NCI-H748 treated with DMSO at 0.1 percent for 48 hours (cell line): Measurements from ENCODE around the gene AVPR2.

Experiments
- DNase-seq: peaks from one replicate; lab custom pipeline; 2025; lab: John Stamatoyannopoulos, UW

AVPR2 gene

DNA sequence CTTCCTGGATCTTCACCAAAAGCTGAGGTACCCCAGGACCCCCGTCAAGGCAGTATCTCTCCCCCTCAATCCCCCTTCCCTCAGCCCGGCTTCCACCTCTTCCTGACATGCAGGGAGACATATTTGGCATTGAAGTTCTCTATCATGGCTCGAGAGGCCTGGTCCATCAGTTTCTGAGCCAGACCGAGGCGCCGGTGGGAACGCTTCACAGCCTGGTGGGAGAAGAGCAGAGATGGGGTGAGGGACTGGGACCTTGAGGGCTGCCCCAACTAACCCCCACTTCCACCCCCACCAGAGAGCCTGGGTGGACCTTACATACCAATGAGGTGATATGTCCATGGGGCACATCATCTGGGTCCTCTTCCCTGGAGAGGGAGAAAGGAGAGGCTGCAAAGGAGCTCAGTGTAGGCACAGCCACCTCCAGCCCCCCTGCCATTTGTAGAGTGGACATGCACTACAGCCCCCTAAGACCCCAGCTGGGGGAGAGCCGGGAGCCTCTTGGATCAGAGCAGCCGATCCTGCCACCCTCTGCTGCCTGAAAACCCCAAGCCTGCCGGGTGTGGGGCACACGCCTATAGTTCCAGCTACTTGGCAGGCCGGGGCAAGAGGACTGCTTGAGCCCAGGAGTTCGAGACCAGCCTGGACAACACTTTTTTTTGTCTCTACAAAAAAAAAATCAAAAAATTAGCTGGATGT lies 27.9 kb downstream of the AVPR2 start:
- DNase-seq, result no peak

DNA sequence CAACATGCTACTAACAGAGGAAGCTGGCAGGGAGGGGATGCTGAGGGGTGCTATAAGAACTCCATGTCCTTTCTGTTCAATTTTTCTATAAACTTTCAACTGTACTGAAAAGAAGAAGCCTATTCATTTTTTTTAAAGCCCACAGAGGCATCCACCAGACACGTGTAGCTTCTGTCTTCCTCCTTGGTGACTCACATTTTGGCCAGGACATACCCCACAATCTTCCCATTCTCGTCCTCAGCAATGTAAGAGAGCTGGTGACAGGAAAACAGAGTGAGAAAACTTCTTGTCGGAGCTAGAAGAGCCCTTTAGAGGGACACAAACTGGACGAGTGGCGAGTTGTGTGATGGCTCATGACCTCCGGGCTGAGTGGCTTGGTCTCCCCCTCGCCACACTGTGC lies 29.3 kb downstream of the AVPR2 start:
- DNase-seq, result no peak

DNA sequence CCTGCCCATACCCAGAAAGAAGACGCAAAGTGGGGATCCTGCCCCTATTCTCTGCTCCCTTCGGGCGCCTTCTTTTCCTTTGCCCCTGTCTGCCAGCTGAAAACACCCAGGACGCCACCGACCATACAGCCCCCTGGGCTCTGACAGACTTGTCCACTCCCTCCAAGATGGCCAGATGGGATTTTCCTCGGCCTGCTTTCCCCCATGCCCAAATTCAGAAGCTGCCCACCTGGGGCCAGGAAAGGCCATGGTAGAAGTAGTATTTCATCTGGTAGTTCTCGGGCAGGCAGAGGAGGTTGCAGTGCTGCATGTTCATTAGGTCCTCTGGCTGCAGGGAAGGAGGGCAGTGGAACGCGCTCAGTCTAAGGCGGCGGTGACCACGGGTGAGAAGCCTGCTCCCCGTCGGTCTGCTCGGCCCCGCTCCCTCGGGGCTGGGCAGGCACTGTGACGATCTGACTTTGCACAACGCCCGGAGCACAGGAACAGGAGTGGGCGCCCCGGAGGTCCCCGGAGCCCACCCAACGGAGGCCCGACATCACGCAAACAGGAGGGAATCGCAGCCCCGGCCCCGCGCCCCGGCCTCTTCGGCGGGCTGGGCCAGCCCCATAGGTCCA lies 29.8 kb downstream of the AVPR2 start:
- no peak for DNase-seq

DNA sequence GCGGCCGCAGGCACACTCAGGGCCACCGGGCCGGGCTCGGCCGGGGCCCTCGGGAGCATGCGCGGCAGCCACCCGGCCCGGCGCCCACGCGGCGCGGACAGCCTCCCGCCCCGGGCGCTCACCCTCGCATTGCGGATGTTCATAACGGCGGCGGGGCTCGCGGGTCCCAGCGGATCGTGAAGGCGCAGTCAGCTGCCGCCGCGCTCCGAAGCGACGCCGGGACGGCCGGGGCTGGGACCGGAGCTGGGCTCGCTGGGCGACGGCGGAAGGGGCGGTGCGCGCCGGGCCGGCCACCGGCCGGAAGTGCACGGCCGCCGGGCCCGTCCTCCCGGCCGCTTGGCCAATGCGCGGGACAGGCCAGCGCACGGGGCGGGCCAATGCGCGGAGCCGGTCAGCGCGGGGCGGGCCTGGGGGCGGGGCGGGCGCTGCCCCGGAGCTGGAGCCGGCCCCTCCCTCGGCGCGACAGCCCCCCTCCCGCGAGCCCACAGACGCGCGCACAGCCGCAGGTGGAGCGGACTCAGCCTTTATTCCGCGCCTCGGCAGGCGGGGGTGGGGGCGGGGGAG lies 30.4 kb downstream of the AVPR2 start, which contains the start of gene NAA10:
Gene NAA10 (minus strand): TSS at position 276 of the 564 bp plus-strand sequence. CDS start 133 bp downstream, at position 143.
- DNase-seq, result peak; percentile 29

DNA sequence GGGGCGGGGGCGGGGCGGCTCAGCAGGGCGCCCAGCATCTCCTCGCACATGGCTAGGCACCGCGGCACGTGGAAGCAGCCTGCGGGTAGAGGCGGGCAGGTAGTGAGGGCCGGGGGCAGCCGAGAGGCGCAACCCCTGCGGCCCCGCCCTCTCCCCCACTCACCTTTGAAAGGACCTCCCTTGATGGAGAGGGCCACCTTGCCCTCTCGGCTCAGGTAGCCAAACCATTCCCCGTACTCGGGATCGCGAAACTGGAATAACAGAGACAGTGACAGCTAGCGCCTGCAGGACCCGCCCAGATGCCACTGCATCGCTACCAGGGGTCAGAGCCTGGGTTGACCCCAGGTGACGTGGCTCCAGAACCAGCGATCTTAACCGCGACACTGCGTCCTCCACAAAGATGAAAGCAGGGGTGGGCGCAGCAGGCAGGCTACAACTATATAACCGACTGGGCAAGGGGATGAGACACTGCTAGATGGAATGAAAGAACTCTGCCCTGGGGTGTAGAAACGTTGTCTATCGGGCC lies 30.9 kb downstream of the AVPR2 start:
- no peak for DNase-seq

DNA sequence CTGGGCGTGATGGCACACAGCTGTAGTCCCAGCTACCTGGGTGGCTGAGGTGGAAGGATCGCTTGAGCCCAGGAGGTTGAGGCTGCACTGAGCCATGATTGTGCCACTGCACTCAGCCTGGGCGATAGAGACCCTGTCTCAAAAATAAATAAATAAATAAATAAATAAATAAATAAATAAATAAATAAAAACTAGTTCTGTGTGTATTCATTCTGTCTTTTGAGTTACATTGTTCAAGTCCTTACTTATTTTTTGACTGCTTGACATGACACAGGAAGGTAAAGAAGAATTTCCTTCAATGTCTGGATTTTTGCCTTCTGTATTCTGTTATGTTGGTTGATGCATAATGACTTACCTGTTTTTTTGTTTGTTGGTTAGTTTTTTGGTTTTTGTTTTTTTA lies 32.6 kb downstream of the AVPR2 start:
- DNase-seq, result no peak

DNA sequence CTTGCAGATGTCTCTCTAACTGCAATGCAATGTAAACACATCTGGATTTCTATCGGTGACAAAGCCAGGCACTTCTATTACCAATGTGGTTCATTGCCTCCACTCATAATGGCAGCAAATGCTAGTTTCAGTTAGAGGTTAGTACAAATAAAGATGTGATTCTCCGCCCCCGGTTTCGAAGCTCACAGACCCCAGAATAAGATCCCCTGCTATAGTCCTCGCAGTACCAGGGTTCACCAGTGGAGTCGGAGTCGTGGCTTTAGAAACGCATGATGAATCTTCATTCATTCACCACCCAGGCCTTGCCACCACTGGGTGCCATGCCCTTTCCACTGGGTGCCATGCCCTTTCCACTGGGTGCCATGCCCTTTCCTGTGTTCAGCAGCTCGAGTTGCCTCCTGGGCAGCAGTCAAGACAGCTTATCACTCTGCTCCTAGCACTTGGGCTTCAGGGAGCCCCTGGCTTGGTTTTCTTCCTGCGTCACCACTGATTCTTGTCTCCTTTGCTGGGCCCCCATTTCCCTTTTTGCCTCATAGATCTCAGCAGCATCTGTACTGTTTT lies 33.8 kb downstream of the AVPR2 start:
- no peak for DNase-seq

DNA sequence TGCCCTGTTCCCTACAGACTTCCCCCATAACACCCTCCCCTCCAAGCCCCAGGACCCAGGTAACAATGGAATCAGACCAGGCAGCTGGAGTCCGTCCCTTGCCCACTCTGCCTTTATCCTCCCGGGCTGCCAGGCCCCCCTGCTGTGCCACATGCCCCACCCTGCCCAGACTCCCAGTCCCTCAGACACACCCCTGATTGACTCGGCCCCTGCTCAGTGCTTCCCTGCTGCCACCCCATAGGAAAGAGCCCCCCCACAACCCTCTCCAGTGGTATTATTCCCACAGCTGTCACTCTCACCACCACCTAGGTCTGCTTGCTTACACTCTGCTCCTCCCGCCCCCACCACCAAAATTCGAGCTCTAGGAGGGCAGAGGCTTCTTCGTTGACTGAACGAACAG lies 35.1 kb downstream of the AVPR2 start:
- DNase-seq, result no peak

DNA sequence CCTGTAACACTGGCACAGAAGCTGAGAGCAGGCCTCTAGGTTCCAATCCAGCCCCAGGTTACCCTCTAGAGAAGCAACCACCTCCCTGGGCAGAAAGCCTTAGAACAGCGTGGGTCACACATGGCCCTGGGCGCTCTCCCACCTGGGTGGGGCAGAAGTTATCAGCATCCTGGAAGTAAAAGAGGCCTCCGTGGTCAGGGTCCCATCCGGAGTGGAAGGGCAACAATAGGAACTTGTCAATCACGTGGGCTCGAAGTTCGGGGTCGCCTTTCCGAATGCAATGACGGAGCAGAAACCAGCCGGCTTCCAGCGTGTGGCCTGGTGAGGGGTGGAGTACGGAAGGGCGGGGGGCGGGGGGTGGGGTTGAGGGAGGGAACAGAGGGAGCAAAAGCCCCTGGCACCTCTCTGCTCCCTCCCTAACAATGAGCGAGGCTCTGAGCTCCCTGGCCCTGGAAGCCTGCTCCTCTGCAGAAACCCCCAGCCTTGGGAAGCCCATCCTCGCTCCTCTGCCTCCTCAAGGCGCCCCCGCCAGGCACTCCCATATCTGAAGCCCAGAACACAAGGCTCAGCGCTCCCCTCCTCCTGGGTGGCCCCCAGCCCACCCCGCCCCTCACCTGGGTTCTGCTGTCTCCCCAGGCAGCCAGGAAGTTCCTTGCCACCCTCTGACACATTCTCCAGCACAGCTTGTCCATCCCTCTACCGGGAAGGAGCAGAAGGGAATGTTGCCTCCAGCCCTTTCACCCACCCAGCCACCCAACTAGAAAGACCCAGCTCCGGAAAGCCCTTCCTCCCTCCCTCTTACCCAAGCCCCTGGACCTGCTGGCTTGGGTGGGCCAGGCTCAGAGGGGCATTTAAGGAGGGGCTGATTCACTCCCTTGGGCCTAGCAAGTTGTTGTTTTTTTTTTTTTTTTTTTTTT lies 37.1 kb downstream of the AVPR2 start:
- DNase-seq, result no peak

DNA sequence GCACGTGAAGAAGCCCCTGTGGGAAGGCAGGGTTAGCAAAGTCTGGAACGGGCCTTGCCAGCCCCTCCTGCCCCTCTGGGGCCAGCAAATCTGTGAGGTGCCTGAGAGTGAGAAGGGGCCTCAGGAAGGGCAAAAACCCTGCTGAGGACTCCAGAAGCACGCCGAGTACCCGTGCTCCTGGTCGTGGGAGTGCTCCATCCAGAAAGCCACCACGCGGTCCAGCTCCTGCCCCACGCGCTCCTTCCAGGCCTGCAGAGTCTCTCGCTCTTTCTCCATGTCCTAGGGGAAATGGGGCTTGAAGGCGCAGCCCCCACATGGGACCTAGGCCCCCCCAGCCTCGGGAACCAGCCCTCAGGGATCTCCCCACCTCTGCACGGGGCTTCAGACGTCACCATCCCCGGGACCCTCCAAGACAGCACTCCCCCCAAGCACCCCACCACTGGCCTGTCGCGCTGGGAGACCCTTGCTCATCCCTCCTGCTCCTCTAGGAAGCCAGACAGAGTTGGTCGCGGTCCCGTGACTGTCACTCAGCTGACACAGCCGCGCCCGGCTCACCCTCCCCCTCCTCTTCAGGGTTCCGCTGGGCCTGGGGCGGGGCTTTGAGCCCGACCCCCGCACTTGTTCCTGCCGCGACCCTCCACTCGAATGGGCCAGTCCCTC lies 39.8 kb downstream of the AVPR2 start, which contains the start of gene RENBP:
Gene RENBP (minus strand): TSS at position 504 of the 660 bp plus-strand sequence. CDS start 33 bp downstream, at position 471.
- no peak for DNase-seq

DNA sequence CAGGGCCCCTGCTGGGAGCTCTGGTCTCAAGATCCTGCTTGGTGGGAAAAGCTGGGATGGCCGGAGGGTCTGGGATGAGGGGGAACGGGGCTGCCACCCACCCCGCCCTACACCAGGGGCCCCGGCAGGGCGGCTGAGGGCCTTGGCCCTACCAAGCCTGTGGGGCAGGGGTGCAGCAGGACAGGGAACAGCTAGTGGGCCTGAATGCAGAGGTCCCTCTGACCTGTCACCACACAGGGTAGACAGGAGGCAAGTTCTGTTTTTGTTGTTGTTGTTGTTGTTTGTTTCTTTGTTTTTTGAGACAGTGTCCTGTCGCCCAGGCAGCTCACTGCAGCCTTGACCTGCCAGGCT lies 40.3 kb downstream of the AVPR2 start:
- DNase-seq, result no peak

DNA sequence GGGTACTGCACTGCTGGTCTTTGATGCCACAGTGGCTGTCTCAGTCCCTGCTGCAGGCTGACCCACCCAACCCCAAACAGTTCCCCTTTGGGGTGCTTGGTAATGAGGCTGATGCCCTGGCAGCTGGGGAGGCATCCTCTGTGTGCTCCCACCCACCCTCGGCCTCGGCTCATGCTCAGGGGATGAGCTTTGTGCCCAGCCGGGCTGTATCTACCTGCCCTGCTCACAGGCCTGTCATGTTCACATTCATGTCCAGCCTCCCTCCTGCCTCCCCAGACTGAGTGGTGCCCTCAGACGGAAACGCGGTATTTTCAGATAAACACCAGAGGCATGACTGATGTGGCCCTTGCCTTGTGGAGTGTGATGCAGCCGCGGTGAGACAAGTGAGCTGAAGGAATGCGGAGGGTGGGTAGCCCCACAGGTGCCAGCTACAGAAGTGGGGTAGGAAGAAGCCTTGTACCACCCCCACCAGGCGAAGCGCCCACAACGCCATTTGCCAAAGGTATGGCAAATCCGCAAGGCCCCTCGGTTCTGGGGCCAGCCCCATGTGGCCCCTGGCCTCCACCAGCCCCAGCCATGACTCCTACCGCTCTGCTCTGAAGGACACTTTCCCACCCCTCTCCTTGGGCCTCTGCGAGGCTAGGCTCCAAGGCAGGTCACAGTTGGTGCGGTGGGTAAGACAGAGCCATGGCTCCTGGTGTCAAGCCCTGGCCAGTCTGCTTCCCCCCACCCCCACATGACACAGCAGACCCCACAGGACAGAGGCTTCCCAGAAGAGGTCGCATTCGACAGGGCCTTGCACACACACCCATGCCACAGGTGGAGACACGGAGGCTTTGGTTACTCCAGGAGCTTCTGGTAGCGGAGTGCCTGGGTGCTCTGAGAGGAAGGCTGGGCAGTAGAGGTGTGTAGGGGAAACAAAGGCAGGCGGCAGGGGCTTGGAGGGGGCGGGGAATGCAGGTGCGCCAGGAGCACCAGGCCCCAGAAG lies 41.8 kb downstream of the AVPR2 start:
- no peak for DNase-seq

DNA sequence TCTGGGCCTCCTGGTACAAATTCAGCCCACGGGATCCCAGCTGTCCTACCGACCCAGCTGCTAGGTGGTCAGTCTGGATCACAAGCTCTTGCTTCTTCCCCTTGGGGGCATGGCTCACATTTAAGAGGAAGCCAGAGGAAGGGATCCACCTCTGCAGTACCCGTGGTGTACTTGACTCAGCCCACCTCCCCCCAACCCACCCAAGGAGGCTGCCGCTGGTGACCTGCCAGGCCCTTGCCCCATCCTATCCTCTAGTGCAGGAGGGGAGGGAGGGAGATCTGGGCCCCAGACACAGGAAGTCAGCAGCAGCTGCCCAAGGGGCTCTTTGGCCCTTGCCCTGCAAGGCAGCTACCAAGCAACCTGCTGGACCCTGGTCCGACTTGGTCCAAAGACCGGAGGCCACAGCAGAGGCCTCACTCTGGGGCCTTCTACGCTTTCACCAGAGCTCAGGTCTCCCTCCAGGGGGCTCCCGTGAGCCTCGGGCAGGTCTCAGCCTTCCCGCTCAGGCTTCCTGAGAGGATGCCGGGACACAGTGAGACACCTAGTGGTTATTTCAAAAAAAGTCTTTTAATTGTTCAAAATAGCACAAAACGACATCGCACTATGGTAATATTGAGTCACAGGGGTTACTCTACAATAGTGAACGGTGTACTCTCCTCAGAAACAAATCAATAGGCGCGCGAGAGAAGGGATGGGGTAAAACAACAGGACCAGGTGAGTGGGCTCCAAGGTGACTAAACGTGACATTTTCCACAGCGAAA lies 42.7 kb downstream of the AVPR2 start:
- peak; percentile 44 for DNase-seq

DNA sequence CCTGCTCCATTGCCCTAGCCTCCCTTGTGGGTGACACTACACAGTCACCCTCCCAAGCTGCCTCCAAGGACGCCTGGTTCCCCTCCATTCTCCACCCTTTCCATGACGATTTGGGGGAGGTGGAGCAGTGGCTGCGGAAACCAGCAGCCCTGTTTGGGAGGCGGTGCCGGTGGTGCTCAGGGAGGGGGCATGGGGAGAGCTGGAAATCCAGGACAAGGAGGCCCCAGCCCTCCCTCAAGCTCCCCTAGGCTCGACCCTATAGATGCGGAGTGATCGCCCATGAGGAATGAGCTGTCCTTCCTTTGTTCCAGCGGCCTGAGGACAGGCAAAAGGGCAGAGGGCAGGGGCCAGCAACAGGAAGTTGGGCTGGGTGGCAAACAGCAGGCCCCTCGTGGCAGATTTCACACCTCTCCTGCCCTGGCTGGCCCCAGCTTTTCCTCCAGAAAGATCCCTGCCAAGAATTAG lies 43.6 kb downstream of the AVPR2 start:
- DNase-seq, result no peak

DNA sequence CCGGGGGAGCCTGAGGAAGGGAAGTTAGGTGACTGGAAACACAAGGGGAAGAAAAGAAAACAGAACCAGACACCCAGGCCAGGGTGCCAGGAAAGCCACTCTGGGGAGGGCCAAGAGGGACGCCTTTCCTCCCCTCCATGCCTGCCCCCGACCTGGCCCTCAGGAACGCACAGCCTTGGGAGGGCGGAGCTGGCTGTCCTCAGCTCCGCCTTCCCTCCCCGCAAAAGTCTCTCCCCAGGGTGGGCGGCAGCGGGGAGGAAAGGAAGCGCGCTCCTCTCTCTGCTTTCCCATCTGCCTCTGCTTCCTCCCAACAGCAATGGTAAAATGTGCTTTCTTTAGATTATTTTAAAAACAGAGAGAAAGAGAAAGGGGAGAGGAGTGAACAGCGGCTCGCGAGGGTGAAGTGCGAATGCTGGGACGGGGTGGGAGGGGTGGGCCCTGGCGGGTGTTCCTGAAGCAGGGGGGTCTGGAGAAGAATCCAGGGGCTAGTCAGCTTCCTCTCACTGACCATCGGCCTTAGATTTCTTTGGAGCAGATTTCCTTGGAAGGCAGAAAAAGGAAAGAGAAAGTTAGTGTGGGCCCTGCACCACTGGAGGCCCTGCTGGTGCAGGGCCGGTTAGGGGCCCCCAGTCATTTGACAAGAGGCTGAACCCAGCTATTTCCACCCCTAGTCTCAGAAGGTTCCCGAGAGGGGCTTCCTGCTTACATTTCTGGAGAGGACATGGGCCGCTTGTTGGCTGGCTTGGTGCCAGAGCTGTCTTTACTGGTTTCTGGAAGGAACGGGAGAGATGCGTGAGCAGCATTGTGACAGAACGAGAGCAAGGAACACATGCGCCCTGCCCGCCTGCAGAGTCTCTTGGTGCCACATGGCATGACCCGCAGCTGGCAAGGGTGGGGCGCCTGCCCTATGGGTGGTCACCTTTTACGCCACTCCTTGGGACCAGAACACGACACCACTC lies 44.7 kb downstream of the AVPR2 start:
- no peak for DNase-seq

DNA sequence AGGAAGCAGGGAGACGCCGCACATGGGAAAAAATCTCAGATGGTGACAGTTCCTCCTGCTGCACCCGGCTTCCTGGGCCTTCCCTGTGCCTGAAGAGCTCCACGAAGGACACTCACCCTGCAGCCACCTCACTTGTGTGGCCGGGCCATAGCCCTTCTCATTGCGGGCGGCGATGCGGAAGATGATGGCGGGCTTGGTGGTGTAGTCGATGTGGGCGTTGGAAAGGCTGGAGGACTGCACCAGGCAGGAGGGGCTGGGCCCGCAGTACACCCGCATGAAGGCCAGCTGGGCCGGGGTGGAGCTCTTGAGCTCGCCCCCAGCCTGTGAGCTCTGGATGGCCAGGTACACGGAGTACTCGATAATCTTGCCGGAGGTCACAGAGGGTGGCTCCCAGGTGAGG lies 45.7 kb downstream of the AVPR2 start:
- DNase-seq, result no peak

DNA sequence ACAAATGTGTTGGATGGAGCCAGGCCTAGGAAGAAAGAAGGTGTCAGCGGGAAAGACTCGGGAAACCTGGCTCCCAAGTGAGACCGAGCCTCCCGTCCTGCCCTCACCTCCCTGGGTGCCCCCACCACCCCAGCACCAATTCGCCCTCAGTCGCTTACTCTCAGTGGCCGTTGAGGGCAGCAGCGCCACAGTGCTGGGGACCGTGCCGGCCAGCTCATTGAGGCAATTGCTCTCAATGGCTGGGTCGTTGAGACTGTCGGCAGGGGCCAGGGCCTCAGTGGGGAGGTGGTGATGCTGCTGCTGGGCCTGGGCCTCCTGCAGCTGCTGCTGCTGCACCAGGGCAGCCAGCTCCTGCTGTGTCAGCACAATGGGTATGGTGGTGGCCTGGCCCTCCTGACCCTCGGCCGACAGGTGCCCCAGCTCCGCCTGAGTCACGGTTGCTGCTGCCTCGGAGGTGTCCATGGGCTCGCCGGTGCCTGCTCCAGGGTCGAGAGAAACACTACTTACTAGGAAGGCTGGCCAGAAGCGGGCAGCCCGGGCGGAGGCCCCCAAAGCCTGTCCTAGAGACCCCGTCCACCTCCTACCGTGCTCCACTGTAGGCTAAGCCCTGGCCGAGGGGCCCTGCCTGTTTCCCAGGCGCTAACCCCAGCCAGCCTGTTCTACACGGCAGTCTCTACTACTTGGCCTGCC lies 47.4 kb downstream of the AVPR2 start:
- no peak for DNase-seq
